Stimulated activated CD4-positive, alpha-beta T cell treated with anti-CD3 and anti-CD28 coated beads, Interleukin-15, amount 100 ng/mL, for 48 hours (primary cell): Measurements from ENCODE around the gene LETMD1.
"Not testable (repeated sequence)": the region's sequence is repeated elsewhere in the genome, so short reads cannot be mapped to it uniquely, and the experiment has no call there.

Experiments used
- DNase-seq, 2 donors: peaks; one replicate each; pipeline ENCODE4 v3.0.0-alpha.2; 2020; ENCODE audit warnings: low read depth in 2 of 2

The LETMD1 gene

GRCh38 chr12:51077930-51078329 lies 29.8 kb downstream of the LETMD1 start:
- no peak for DNase-seq

DNA sequence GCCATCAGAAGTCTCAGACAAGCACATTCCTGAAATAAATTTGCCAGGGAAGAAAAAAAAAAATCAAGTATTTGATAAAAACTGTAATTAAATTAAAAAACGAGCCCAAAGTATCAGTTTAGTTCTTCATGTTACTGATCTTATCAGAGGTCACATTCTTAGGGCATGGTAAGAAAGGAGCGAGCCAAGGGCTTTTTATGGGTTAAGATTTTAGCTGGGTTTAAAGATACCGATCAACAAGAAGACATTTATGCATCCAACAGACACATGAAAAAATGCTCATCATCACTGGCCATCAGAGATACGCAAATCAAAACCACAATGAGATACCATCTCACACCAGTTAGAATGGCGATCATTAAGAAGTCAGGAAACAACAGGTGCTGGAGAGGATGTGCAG lies 30.2 kb downstream of the LETMD1 start:
- DNase-seq, result not testable (repeated sequence)

DNA sequence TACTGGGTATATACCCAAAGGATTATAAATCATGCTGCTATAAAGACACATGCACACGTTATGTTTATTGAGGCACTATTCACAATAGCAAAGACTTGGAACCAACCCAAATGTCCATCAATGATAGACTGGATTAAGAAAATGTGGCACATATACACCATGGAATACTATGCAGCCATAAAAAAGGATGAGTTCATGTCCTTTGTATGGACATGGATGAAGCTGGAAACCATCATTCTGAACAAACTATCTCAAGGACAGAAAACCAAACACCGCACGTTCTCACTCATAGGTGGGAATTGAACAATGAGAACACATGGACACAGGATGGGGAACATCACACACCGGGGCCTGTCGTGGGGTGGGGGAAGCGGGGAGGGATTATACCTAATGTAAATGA lies 30.7 kb downstream of the LETMD1 start:
- DNase-seq, result not testable (repeated sequence)

DNA sequence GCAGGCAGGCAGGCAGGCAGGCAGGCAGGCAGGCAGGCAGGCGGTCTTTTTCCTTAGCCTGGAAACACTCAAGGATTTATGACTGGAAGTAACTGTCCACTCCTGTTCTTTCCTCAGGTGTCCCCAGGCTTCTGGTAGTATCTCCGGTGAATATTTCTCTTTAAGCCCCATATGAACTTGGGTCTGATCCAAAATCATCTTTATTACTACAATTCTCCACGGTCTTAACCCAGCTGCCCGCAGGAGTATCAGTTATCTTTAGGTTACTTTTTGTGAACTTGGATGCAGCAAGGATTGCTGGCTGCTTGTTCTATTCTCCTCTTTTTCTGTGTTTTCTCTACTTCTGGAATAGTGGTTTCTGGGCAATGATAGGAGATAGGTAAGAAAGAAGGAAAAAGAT lies 32.0 kb downstream of the LETMD1 start:
- no peak for DNase-seq

DNA sequence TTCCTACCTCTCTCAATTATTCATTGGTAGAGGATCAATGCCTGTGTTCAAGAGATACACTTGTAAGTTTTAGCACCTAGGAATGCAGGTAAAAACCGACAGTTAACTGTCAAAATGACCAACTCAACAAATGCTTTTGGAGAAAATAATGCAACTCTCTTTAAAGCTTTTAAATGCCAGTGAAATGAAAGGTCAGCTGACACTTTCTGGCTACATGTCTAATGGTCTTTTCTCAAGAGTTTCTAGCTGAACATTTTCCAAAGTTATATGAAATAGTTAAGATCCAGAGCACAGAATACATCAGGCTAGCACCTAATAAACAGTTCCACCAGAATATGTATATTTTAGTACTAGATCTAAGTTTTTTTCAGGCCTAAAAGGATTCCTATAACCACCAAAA lies 33.3 kb downstream of the LETMD1 start:
- DNase-seq, result no peak

DNA sequence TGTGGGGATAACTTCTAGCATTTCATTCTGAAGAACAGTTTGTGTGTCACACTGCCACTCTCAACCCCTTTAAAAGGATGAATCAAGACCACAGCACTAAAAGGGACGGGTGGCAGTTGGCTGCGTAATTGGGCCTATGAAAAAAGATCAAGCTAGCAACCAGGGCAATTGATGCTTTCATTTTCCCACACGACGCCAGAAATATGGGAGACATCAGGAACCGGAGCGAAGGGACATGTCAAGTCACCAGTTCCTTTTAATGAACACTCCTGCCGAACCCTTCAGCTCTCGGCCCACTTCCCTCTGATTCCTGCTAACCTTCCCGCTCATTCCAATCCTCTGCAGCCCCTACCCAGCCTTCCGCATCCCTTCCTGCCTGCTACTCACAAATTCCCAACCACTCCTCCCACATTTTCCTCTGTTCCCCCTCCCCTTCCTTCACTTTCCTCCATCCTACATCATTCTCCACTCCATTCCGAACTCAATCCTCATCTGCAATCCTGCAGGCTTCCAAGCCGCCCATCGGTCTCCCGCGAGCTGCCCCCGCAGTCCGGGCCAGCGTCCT lies 34.5 kb downstream of the LETMD1 start:
- peak; percentile 8 to 15 for DNase-seq

DNA sequence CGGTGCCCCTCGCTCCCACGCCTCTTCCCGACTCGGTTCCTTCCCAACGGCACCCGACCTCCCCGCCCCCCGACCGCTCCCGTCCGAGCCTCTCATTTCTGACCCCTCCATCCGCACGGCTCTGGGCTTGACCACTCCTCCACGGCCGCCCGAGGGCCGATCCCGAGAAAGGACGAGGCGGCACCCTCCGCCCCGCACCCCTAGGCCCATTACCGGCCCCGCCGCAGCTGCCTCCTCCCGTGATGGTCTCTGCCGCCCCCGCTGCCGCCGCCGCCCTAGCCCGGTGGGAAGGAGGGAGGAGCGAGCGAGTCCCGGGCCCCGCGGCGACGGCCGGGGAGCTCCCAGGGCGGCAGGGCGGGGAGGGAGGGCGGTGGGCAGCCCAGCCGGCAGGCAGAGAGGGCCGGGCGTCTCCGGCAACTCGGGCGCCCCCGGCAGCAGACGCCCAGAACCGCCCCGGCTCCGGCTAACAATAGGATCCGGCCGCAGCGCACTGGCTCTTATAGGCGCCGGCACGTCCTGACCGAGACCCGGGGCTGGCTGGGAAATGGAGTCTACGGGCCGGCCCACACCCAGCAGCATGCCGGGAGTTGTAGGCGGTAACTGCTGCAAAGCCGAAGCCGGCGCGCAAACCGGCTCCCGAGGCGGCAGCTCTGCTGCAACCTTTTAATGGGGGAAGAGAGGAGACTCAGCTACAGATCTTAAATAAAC lies 35.2 kb downstream of the LETMD1 start, which contains the start of gene CSRNP2:
TSS of gene CSRNP2 (minus strand) at position 471 of the 708 bp plus-strand sequence. CDS start 7,035 bp downstream, outside the sequence.
- DNase-seq, result peak; percentile 92 to 93

DNA sequence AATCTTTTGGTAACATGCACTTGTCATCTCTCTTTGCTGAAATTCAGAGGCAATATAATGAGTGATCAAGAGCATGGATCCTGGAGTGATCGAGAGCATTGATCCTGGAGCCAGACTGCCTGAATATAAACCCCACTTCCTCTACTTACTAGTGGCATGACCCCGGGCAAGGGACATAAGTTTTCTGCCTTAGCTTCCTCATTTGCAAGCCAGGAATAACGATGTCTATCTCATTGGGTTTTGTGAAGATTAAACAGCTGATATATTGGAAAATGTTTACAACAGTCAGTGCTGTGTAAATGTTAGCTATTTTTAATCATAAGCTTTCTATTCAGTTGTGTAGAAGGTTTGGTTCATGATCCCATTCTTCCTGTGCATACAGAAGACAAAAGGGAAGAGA lies 37.6 kb downstream of the LETMD1 start:
- DNase-seq, result no peak

DNA sequence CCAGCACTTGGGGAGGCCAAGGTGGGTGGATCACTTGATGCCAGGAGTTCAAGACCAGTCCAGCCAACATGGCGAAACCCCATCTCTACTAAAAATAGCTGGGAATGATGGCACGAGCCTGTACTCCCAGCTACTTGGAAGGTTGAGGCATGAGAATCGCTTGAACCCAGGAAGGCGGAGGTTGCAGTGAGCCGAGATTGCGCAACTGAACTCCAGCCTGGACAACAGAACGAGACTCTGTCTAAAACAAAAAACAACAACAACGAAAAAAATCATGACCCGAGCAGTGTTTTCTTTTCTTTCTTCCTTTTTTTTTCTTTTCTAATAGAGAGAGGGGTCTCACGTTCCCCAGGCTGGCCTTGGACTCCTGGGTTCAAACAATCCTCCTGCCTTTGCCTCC lies 38.8 kb downstream of the LETMD1 start:
- no peak for DNase-seq

- peak; percentile 6 to 18 for DNase-seq
Measured at GRCh38 chr12:51087818-51088217, 39.7 kb downstream of the LETMD1 start.

GRCh38 chr12:51090705-51091229 lies 42.6 kb downstream of the LETMD1 start:
- no peak for DNase-seq

- no peak for DNase-seq
Measured at GRCh38 chr12:51098611-51099010, 50.5 kb downstream of the LETMD1 start.

GRCh38 chr12:51103977-51104376 lies 55.9 kb downstream of the LETMD1 start:
- peak in 1 of 2 donors; percentile 10 for DNase-seq

GRCh38 chr12:51108136-51108535 lies 60.0 kb downstream of the LETMD1 start:
- no peak for DNase-seq
